Lung (tissue), 12 donors: ENCODE measurements around the gene TOM1. TPM values are rescaled to one million over a fixed set of nuclear protein-coding genes. Genes with fewer than 3 reads are reported as not detected.
"Not testable (repeated sequence)": the region's sequence is repeated elsewhere in the genome, so short reads cannot be mapped to it uniquely, and the experiment has no call there.

Source experiments
- ATAC-seq: fragments of 200-7000 bp; cut with Tn5 transposase; one replicate; pipeline ENCODE4 v1.9.1; 2020; ENCODE audit warnings: moderate number of reproducible peaks; ENCODE audit not compliant: insufficient read depth, low FRiP score
- DNase-seq, 3 donors: peaks; one replicate each; pipeline ENCODE4 v3.0.0-alpha.2; 2013 to 2017
- H3K27ac ChIP-seq, 2 donors: one replicate each; pipeline ENCODE4 v1.5.1; 2013; ENCODE audit warnings: mild to moderate bottlenecking in 2 of 2, moderate library complexity in 2 of 2, control low read depth in 1 of 2, inconsistent platforms in 1 of 2, low read depth in 1 of 2, low read length in 1 of 2
- H3K27me3 ChIP-seq, 3 donors: one replicate each; pipeline ENCODE4 v1.5.1; 2013; ENCODE audit warnings: low read length in 2 of 3; ENCODE audit not compliant: control insufficient read depth in 3 of 3, insufficient read depth in 3 of 3
- H3K36me3 ChIP-seq, 4 donors: one replicate each; pipeline ENCODE4 v1.5.1; 2013; ENCODE audit warnings: low read length in 4 of 4, mild to moderate bottlenecking in 1 of 4, moderate library complexity in 1 of 4; ENCODE audit not compliant: control insufficient read depth in 4 of 4, insufficient read depth in 4 of 4
- H3K4me1 ChIP-seq, 5 donors: one replicate each; pipeline ENCODE4 v1.5.1; 2013; ENCODE audit warnings: low read length in 5 of 5, mild to moderate bottlenecking in 2 of 5, moderate library complexity in 1 of 5; ENCODE audit not compliant: control insufficient read depth in 5 of 5, insufficient read depth in 5 of 5
- H3K4me3 ChIP-seq: one replicate; pipeline ENCODE4 v1.5.1; 2013; ENCODE audit warnings: mild to moderate bottlenecking, control low read depth, moderate library complexity
- H3K9ac ChIP-seq, 2 donors: one replicate each; pipeline ENCODE4 v1.5.1; 2013; ENCODE audit warnings: low read length in 2 of 2, control low read depth in 1 of 2; ENCODE audit not compliant: insufficient read depth in 1 of 2
- H3K9me3 ChIP-seq, 4 donors: one replicate each; pipeline ENCODE4 v1.5.1; 2013; ENCODE audit warnings: low read length in 3 of 4, mild to moderate bottlenecking in 1 of 4, moderate library complexity in 1 of 4; ENCODE audit not compliant: control insufficient read depth in 4 of 4, insufficient read depth in 3 of 4
- WGBS, 2 donors: extraction: QIAGEN DNeasy Blood & Tissue Kit; methylation state at CpG; one replicate each; pipeline ENCODE4 v1.1.7; 2013; 5-methylcytosine and 5-hydroxymethylcytosine counted together
- polyA plus RNA-seq, 2 donors: library from polyadenylated mRNA; stranded (reverse); fragments of 200-250 nt; gene quantifications; one replicate each; pipeline ENCODE4 v1.2.1, GENCODE V29; 2013
- total RNA-seq, 2 donors: library from RNA; depleted of rRNA in 1 of 2; stranded (reverse); fragments of >200 nt in 1 of 2; gene quantifications; one replicate each; pipeline ENCODE4 v1.2.1, GENCODE V29; 2014 to 2021
- TF ChIP-seq, protein P1 (sequence below): IDR thresholded peaks from 2 replicates; pipeline ENCODE4 v1.5.1; 2012; ENCODE audit warnings: mild to moderate bottlenecking; ENCODE audit errors: control extremely low read depth, extremely low read depth
- donor health status: control.
- donor health status: control.
- donor health status: Bipolar disorder and iron deficiency.
- donor health status: healthy.
- donor health status: DM: yes; HTN: yes; CAD: no.

TOM1 gene
- total and polyA plus RNA-seq, 4 donors = 53.4 to 131 (median 72.6) TPM

DNA sequence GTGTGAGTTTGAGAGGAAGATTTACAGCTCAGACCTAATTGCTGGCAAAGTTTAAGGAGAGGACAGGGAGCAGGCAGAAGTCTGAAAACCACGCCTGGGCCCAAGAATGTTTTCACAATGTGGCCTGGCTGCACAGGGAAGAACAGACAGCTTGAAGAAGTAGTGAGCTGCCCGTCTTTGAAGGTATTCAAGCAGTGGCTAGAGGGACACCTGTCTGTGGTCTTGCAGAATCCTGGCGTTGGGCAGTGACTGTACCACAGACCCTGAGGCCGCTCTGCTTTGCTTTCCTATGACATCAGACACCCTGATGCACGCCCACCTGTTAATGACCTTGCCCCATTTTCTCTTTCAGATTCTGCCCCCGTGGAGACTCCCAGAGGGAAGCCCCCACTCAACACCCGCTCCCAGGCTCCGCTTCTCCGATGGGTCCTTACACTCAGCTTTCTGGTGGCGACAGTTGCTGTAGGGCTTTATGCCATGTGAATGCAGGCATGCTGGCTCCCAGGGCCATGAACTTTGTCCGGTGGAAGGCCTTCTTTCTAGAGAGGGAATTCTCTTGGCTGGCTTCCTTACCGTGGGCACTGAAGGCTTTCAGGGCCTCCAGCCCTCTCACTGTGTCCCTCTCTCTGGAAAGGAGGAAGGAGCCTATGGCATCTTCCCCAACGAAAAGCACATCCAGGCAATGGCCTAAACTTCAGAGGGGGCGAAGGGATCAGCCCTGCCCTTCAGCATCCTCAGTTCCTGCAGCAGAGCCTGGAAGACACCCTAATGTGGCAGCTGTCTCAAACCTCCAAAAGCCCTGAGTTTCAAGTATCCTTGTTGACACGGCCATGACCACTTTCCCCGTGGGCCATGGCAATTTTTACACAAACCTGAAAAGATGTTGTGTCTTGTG is 93.7 kb downstream of the TOM1 start:
- no peak overlapping the region for H3K9ac ChIP-seq
- no peak for ATAC-seq
- peaks cover 0 to 5% (median 0%) of the 10 kb centered on the region in 5 donors for H3K4me1 ChIP-seq
- no peak overlapping the region for H3K4me3 ChIP-seq
- peaks cover 0 to 20% (median 0%) of the 10 kb centered on the region in 4 donors for H3K36me3 ChIP-seq
- no peak overlapping the region for H3K27ac ChIP-seq
- TF ChIP-seq, protein P1, sequence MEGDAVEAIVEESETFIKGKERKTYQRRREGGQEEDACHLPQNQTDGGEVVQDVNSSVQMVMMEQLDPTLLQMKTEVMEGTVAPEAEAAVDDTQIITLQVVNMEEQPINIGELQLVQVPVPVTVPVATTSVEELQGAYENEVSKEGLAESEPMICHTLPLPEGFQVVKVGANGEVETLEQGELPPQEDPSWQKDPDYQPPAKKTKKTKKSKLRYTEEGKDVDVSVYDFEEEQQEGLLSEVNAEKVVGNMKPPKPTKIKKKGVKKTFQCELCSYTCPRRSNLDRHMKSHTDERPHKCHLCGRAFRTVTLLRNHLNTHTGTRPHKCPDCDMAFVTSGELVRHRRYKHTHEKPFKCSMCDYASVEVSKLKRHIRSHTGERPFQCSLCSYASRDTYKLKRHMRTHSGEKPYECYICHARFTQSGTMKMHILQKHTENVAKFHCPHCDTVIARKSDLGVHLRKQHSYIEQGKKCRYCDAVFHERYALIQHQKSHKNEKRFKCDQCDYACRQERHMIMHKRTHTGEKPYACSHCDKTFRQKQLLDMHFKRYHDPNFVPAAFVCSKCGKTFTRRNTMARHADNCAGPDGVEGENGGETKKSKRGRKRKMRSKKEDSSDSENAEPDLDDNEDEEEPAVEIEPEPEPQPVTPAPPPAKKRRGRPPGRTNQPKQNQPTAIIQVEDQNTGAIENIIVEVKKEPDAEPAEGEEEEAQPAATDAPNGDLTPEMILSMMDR = no peak
- DNase-seq = no peak
- H3K9me3 ChIP-seq = no peaks in the 10 kb centered on the region
- WGBS, 2 donors = 89 to 91% methylated on average over 16 of the region's 16 CpGs
- no peaks in the 10 kb centered on the region for H3K27me3 ChIP-seq

DNA sequence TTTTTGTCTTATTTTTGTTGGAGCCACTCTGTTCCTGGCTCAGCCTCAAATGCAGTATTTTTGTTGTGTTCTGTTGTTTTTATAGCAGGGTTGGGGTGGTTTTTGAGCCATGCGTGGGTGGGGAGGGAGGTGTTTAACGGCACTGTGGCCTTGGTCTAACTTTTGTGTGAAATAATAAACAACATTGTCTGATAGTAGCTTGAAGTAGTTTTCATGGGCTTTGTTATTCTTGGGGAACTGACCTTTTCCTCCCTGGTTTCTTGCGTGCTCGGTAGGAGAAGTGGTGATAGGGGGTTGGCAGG is 94.3 kb downstream of the TOM1 start:
- Histone ChIP-seq H3K36me3 (peaks cover 0 to 20% (median 0%) of the 10 kb centered on the region in 4 donors), H3K27me3 (no peaks in the 10 kb centered on the region), H3K4me3 (no peak overlapping the region), H3K9me3 (no peaks in the 10 kb centered on the region), H3K27ac (no peak overlapping the region), H3K4me1 (peaks cover 0 to 5% (median 0%) of the 10 kb centered on the region in 5 donors), H3K9ac (no peak overlapping the region)
- ATAC-seq = no peak
- TF ChIP-seq, protein P1 = no peak
- 58 to 67% methylated on average over 4 of the region's 4 CpGs for WGBS, 2 donors
- no peak for DNase-seq

DNA sequence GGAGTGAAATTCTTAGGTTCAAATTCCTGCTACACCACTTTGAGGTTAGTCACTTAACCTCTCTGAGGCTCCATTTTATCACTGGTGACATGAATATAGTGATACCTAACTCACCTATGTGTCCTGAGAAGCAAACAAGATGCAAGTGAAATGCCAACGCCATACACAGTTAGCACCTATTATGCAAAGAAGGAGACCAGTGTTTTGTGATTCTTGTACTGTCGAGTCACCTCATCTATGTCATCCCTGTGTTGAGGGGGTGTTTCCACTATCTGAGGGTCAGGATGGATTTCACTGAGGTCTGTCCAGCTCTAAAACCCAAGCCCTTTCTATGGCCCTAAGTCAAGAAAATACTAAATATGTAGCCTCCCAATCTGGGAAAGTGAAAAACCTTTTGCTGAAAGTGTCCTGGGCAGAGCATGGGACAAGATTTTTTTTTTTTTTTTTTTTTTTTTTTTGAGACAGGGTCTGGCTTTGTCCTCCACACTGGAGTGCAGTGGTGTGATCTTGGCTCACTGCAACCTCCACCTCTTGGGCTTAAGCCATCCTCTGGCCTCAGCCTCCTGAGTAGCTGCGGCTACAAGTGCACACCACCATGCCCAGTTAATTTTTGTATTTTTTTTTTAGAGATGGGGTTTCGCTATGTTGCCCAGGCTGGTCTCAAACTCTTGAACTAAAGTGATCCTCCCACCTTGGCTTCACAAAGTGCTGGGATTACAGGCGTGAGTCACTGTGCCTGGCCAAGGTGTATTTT is 95.3 kb downstream of the TOM1 start:
- peaks cover 0 to 16% (median 0%) of the 10 kb centered on the region in 4 donors for H3K36me3 ChIP-seq
- DNase-seq (no peak), ATAC-seq (no peak)
- H3K4me1 ChIP-seq = peaks cover 0 to 5% (median 3%) of the 10 kb centered on the region in 5 donors
- 92 to 94% methylated on average over 5 of the region's 5 CpGs for whole genome bisulfite sequencing, 2 donors
- no peak overlapping the region for H3K9ac ChIP-seq
- H3K27me3 ChIP-seq = no peaks in the 10 kb centered on the region
- TF ChIP-seq, protein P1 = no peak
- no peaks in the 10 kb centered on the region for H3K9me3 ChIP-seq
- no peak overlapping the region for H3K27ac ChIP-seq
- no peak overlapping the region for H3K4me3 ChIP-seq

DNA sequence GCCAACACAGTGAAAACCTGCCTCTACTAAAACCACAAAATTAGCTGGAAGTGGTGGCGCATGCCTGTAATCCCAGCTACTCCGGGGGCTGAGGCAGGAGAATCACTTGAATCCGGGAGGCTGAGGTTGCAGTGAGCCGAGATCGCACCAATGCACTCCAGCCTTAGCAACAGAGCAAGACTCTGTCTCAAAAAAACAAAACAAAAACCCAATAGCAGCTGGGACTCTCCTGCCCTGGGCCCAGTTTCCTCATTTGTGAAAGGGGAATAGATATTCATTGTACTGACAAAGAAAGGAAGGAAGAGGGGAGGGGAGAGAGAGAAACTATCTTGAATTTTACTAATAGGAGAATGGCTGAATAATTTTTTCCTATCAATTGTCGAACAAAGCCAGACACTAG is 96.9 kb downstream of the TOM1 start:
- peaks cover 0 to 13% (median 0%) of the 10 kb centered on the region in 4 donors for H3K36me3 ChIP-seq
- not testable (repeated sequence) for H3K27ac ChIP-seq, DNase-seq, H3K4me3 ChIP-seq, H3K9me3 ChIP-seq, H3K27me3 ChIP-seq, H3K9ac ChIP-seq, ATAC-seq
- peaks cover 3 to 15% (median 5%) of the 10 kb centered on the region in 5 donors for H3K4me1 ChIP-seq
- 41 to 56% methylated on average over 6 of the region's 6 CpGs for WGBS, 2 donors
